Measurements from ENCODE around the gene TBX15. TPM values are rescaled to one million over a fixed set of nuclear protein-coding genes. Genes with fewer than 3 reads are reported as not detected.

The TBX15 gene
- polyA plus RNA-seq, 1 donor (not counting 4 experiments of a cell fraction or from before 2014, with no cell fraction given): not detected

- Histone ChIP-seq H3K27ac (ENCODE audit: control insufficient read depth, insufficient read depth, low read length) (no peak overlapping the region), H4K20me1 (ENCODE audit: control insufficient read depth, extremely low read depth, insufficient read depth, low read length) (no peaks in the 10 kb centered on the region), H3K36me3 (ENCODE audit: control insufficient read depth in 2 of 2, extremely low read depth in 1 of 2, insufficient read depth in 2 of 2, low read length in 2 of 2) (no peaks in the 10 kb centered on the region), H3K4me1 (ENCODE audit: control insufficient read depth, extremely low read depth, insufficient read depth, low read length) (peaks cover 16% of the 10 kb centered on the region), H3K4me3 (ENCODE audit: control insufficient read depth in 2 of 3, extremely low read depth in 1 of 3, insufficient read depth in 2 of 3, low read depth in 1 of 3, low read length in 3 of 3) (no peak overlapping the region), H3K9ac (ENCODE audit: control insufficient read depth, extremely low read depth, insufficient read depth, low read length) (no peak overlapping the region), H3K9me1 (ENCODE audit: control insufficient read depth, extremely low read depth, insufficient read depth, low read length) (no peaks in the 10 kb centered on the region), H3K27me3 (ENCODE audit: control insufficient read depth, extremely low read depth, insufficient read depth, low read length) (peaks cover 89% of the 10 kb centered on the region), H3K4me2 (ENCODE audit: control insufficient read depth, extremely low read depth, insufficient read depth, low read depth, low read length) (no peak overlapping the region), H3K9me3 (ENCODE audit: control insufficient read depth, low read depth, low read length) (no peaks in the 10 kb centered on the region), H3K79me2 (ENCODE audit: control insufficient read depth, insufficient read depth, low read length) (no peaks in the 10 kb centered on the region), H2AFZ (ENCODE audit: control insufficient read depth, low read length) (no peak overlapping the region)
- dilution Hi-C loops (cut with MboI; ENCODE audit: extremely low pct_ligation_motif_present, low sequenced_read_pairs): no loop called here
- FAIRE-seq (no peak), DNase-seq (ENCODE audit: low read depth, low spot score) (no peak)
- TF ChIP-seq EZH2 (IDR thresholded peaks at IDR 0.05; ENCODE audit: low read length) (no peak), CTCF (optimal IDR thresholded peaks at IDR 0.05 in 1 of 3, IDR thresholded peaks at IDR 0.05 in 1 of 3, conservative IDR thresholded peaks at IDR 0.05 in 1 of 3; ENCODE audit: extremely low read depth in 1 of 3, insufficient read depth in 2 of 3, low read length in 3 of 3) (no peak)
Measured at GRCh38 chr1:118997225-118997624, 9.1 kb upstream of the TBX15 start.

DNA sequence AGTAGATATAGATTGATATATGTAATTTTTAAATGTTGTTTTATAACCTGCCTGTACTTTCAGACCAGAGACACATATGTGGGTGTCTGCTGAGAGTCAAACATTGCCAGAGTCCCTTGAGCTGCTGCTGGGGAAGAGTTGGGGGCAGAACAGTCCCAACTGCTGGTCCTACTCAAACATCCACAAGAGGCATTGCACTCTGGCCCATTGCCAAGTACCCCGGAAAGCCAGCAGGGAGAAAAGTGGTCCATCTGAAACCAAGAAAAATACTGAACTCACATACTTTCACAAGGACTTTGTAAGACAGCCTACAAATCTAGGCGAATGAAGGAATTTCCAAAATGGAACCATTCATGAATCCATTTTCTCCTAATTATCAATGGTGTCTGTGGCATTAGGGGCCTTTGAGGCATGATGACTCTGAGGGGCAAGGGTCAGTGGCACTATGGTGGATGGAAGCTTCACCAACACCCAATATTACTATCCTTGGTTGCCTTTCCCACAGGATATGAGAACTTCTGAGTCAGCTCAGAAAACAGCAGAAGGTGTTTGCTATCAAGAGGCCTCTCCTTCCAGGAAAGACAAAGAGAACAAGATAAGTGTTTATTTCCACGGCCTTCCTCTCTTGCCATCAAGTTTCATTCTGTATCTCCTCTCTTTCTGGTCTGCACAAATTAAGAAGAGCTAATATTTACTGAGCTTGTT lies 7.3 kb upstream of the TBX15 start:
- dilution Hi-C loops (cut with MboI; ENCODE audit: extremely low pct_ligation_motif_present, low sequenced_read_pairs): no loop called here
- FAIRE-seq: no peak

More for the DNA sequence above, 7.3 kb upstream of the TBX15 start:
- H3K4me1 ChIP-seq (ENCODE audit: control insufficient read depth, extremely low read depth, insufficient read depth, low read length): peaks cover 3% of the 10 kb centered on the region
- no peaks in the 10 kb centered on the region for H3K9me1 ChIP-seq (ENCODE audit: control insufficient read depth, extremely low read depth, insufficient read depth, low read length)
- no peak for DNase-seq (ENCODE audit: low read depth, low spot score)
- no peak for TF ChIP-seq EZH2 (IDR thresholded peaks at IDR 0.05; ENCODE audit: low read length)
- TF ChIP-seq CTCF (optimal IDR thresholded peaks at IDR 0.05 in 1 of 3, IDR thresholded peaks at IDR 0.05 in 1 of 3, conservative IDR thresholded peaks at IDR 0.05 in 1 of 3; ENCODE audit: extremely low read depth in 1 of 3, insufficient read depth in 2 of 3, low read length in 3 of 3): no peak
- H3K27me3 ChIP-seq (ENCODE audit: control insufficient read depth, extremely low read depth, insufficient read depth, low read length): peaks cover 98% of the 10 kb centered on the region
- H3K79me2 ChIP-seq (ENCODE audit: control insufficient read depth, insufficient read depth, low read length): no peaks in the 10 kb centered on the region
- no peaks in the 10 kb centered on the region for H4K20me1 ChIP-seq (ENCODE audit: control insufficient read depth, extremely low read depth, insufficient read depth, low read length)
- H3K9ac ChIP-seq (ENCODE audit: control insufficient read depth, extremely low read depth, insufficient read depth, low read length): no peak overlapping the region
- no peak overlapping the region for H3K4me2 ChIP-seq (ENCODE audit: control insufficient read depth, extremely low read depth, insufficient read depth, low read depth, low read length)
- no peaks in the 10 kb centered on the region for H3K36me3 ChIP-seq (ENCODE audit: control insufficient read depth in 2 of 2, extremely low read depth in 1 of 2, insufficient read depth in 2 of 2, low read length in 2 of 2)
- no peak overlapping the region for H3K27ac ChIP-seq (ENCODE audit: control insufficient read depth, insufficient read depth, low read length)
- no peak overlapping the region for H2AFZ ChIP-seq (ENCODE audit: control insufficient read depth, low read length)
- H3K9me3 ChIP-seq (ENCODE audit: control insufficient read depth, low read depth, low read length): no peaks in the 10 kb centered on the region
- H3K4me3 ChIP-seq (ENCODE audit: control insufficient read depth in 2 of 3, extremely low read depth in 1 of 3, insufficient read depth in 2 of 3, low read depth in 1 of 3, low read length in 3 of 3): no peak overlapping the region
